Measurements from ENCODE around the gene EFTUD2. TPM values are rescaled to one million over a fixed set of nuclear protein-coding genes. Genes with fewer than 3 reads are reported as not detected.

EFTUD2 gene
- total RNA-seq, 4 donors from 2014 or later: 53.4 to 85.7 (median 59.8) TPM

DNA sequence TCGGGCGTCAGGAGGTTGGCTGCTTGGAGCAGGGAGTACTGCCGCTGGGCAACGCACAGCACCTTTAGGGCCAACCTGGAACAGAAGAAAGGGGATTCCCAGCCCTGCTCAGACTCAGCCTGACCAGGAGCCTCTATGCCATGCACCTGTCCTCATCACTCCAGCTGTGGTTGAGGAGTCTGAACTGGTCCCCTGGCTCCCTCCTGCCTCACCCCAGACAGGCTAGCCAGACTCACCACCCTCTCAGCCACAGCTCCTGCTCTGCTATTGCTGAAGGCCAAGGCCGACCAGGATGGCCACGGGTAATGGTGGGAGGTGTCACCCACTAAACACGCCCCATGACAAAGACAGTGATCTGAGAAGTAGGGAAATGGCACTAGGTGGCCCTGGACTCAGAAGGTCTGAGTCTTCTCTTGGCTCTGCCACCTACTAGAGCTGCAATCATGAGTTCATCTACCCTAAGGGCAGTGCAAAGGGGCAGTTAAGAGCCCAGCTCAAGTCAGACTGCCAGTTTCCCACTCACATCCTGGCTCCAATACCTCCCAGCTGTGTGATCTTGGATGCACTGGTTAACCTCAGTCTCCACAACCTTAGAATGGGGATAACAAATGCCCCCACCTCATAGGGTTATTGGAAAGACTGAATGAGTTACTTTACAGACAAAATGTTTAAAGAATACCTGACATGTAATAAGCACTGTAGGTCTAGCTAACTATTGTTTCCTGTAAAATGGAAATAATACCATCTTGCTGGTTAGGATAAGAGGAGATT, 29.9 kb upstream of the EFTUD2 start:
- Histone ChIP-seq H3K27ac (no peak overlapping the region), H3K9me3 (no peaks in the 10 kb centered on the region), H3K36me3 (peaks cover 0 to 43% (median 0%) of the 10 kb centered on the region in 3 donors), H3K4me1 (no peaks in the 10 kb centered on the region), H3K27me3 (no peaks in the 10 kb centered on the region), H3K4me3 (no peak overlapping the region)
- WGBS, 2 donors: 100% methylated on average over 1 of the region's 7 CpGs; no CpG with 5 or more reads in 1 of the 2 donors
- DNase-seq: no peak
- intact Hi-C loops (cut with DNase I): no loop called here
- no peak for TF ChIP-seq POLR2A (IDR thresholded peaks at IDR 0.05)
- TF ChIP-seq CTCF (IDR thresholded peaks at IDR 0.05): no peak

DNA sequence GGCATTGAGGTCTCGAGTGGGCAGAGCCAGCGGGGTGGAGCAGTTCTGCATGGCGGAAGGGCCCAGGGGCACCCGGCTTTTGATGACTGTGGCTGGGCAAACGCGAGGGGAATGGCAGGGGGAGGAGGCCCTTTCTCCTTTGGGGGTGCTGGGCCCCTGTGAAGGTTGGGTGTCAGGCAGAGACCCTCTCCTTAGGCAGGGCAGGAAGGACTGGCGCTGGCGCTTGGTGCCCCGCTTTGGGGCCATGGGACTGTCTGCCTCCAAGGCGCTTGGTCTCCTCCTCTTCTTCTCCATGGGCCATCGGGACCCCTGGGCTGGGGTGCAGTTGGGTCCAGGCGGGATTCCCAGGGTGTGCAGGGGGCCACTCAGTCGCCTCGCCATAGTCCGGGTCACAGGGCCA, 28.9 kb upstream of the EFTUD2 start:
- Histone ChIP-seq H3K27me3 (no peaks in the 10 kb centered on the region), H3K4me1 (no peaks in the 10 kb centered on the region), H3K9me3 (no peaks in the 10 kb centered on the region), H3K27ac (no peak overlapping the region), H3K36me3 (peaks cover 0 to 33% (median 0%) of the 10 kb centered on the region in 3 donors), H3K4me3 (no peak overlapping the region)
- 95% methylated on average over 3 of the region's 15 CpGs; no CpG with 5 or more reads in 1 of the 2 donors for WGBS, 2 donors
- no peak for DNase-seq
- TF ChIP-seq POLR2A (IDR thresholded peaks at IDR 0.05) (no peak), CTCF (IDR thresholded peaks at IDR 0.05) (no peak)
- intact Hi-C loops (cut with DNase I): no loop called here

DNA sequence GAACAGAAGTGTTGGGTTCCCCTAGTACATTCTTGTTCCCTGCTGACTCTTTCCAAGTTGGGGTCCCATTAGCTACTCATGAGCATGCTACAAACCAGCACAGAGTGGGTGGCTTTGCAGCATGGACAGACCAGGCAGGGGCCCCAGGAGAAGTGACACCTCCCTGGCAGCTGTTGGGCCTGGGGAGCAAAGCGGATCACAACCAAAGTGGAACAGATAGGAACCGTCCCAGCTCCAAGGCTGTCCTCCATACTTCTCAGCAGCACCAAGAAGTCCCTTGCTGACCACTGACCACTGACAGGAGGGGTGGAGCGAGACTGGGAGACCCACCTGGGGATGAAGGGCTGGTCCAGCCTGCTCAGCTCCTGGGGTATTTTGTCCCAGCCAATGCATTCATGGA, 28.5 kb upstream of the EFTUD2 start:
- H3K4me3 ChIP-seq: no peak overlapping the region
- H3K4me1 ChIP-seq: no peaks in the 10 kb centered on the region
- no peaks in the 10 kb centered on the region for H3K27me3 ChIP-seq
- no peaks in the 10 kb centered on the region for H3K9me3 ChIP-seq
- WGBS, 2 donors: 80 to 100% methylated on average over 2 to 3 of the region's 3 CpGs
- intact Hi-C loops (cut with DNase I): no loop called here
- peaks cover 0 to 31% (median 0%) of the 10 kb centered on the region in 3 donors for H3K36me3 ChIP-seq
- no peak overlapping the region for H3K27ac ChIP-seq
- TF ChIP-seq CTCF (IDR thresholded peaks at IDR 0.05): no peak
- TF ChIP-seq POLR2A (IDR thresholded peaks at IDR 0.05): no peak
- no peak for DNase-seq

DNA sequence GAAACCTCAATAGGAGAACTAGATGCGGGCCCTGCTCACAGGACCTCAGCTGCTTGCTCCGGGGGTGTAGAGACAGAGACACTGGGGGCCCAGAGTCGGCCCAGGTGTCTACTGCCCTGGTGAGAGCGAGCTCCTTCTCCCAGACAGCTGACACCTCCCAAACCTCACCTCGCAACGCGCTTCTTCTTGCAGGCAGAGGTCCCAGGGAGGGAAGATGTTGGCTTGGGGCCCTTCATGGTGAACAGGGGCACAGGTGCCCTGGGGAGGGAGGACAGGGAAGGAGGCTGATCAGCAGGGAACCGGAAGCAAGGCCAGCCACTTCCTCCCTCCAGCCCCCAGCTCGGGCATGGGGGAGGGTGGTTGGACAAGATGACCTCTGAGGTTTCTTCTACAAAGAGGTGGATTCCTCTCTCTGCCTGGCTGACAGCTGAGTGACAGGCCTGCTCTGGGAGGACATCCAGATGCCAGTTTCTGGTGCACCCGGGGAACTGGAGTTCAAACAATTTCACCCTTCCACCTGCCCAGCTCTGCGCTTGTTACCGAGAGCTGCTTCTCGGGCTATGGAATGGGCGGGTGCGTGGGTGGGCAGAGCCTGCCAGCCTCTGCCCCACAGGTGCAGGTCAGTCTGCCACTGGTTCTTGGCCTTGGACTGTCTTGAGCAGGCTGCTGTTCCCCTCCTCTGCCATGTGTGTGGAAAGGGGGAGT, 27.7 kb upstream of the EFTUD2 start:
- intact Hi-C loops (cut with DNase I): no loop called here
- no peak for DNase-seq
- WGBS, 2 donors: 67 to 92% methylated on average over 3 to 5 of the region's 15 CpGs
- Histone ChIP-seq H3K36me3 (peaks cover 0 to 30% (median 0%) of the 10 kb centered on the region in 3 donors), H3K4me1 (no peaks in the 10 kb centered on the region), H3K27ac (no peak overlapping the region), H3K27me3 (no peaks in the 10 kb centered on the region), H3K9me3 (no peaks in the 10 kb centered on the region), H3K4me3 (no peak overlapping the region)
- no peak for TF ChIP-seq CTCF (IDR thresholded peaks at IDR 0.05)
- no peak for TF ChIP-seq POLR2A (IDR thresholded peaks at IDR 0.05)
